Activated CD4-positive, alpha-beta memory T cell treated with anti-CD3 and anti-CD28 coated beads for 36 hours (primary cell): ENCODE results near the gene KIF1B. TPM values are rescaled to one million over a fixed set of nuclear protein-coding genes. Genes with fewer than 3 reads are reported as not detected.
A peak's percentile ranks its signal among the peaks of the same experiment; 100 is the strongest.

Source experiments
- CTCF ChIA-PET: fragments of 350-600 bp; sonication (Branson Sonifier 250); formaldehyde crosslinking; loops from one replicate; lab custom pipeline; 2021; ENCODE audit warnings: antibody characterized with exemption, inconsistent platforms; lab: Charles Lee
- POLR2A ChIA-PET: fragments of 350-600 bp; sonication (Branson Sonifier 250); formaldehyde crosslinking; loops from one replicate; lab custom pipeline; 2021; ENCODE audit warnings: antibody characterized with exemption; lab: Charles Lee
- DNase-seq: peaks from one replicate; pipeline ENCODE4 v3.0.0-alpha.2; 2020
- H3K27ac Mint-ChIP-seq: one replicate; pipeline ENCODE4 v1.8.0; 2021; ENCODE audit warnings: mixed read lengths
- H3K27me3 Mint-ChIP-seq: one replicate; pipeline ENCODE4 v1.8.0; 2021; ENCODE audit warnings: mixed read lengths
- H3K36me3 Mint-ChIP-seq: one replicate; pipeline ENCODE4 v1.8.0; 2021; ENCODE audit warnings: mixed read lengths
- H3K4me1 Mint-ChIP-seq: one replicate; pipeline ENCODE4 v1.8.0; 2021; ENCODE audit warnings: low read depth, mixed read lengths
- H3K4me3 Mint-ChIP-seq: one replicate; pipeline ENCODE4 v1.8.0; 2021; ENCODE audit warnings: mild to moderate bottlenecking, mixed read lengths
- H3K9me3 Mint-ChIP-seq: one replicate; pipeline ENCODE4 v1.8.0; 2021; ENCODE audit warnings: mixed read lengths
- intact Hi-C: fragments of 100-400 bp; cut with micrococcal nuclease; formaldehyde crosslinking; loops from one replicate; pipeline ENCODE4 v1.15.1; 2023
- total RNA-seq, 2 experiments: library from RNA; stranded (reverse); gene quantifications; one replicate each; pipeline ENCODE4 v1.2.3, GENCODE V29; 2021

KIF1B gene
- 10 to 100 TPM; 16.8 to 17.4 TPM for total RNA-seq

- Mint-ChIP-seq H3K27ac (peak within 1 kb of the TSS; percentile 60), H3K4me1 (peaks cover 33% of the 10 kb centered on the region), H3K9me3 (no peaks in the 10 kb centered on the region), H3K36me3 (no peaks in the 10 kb centered on the region), H3K4me3 (peak within 1 kb of the TSS; percentile 82), H3K27me3 (no peaks in the 10 kb centered on the region)
- ChIA-PET POLR2A (interaction anchor here (0.5 to 2.2 kb wide), 8 partner anchors 17 to 307 kb away, joined by 3 to 9 read pairs (median 4); partner anchors contain the start of genes CENPS and PGD), CTCF (interaction anchor here (0.7 to 2.9 kb wide), 46 partner anchors 9 to 306 kb away, joined by 3 to 28 read pairs (median 5); partner anchors contain the start of genes CENPS and PGD)
- intact Hi-C loops, result loop anchor here (1.0 to 10.0 kb wide), 3 partner anchors 112 to 305 kb away; no protein-coding TSS in a partner anchor
- peak; percentile 97 for DNase-seq
These were observed at the start of gene KIF1B for GRCh38 chr1:10209905-10210810. TSS of gene KIF1B (plus strand) at chr1:10210570. CDS start at chr1:10232329, 21,759 bp downstream.

- Mint-ChIP-seq H3K4me1 (no peaks in the 10 kb centered on the region), H3K36me3 (peaks cover 20% of the 10 kb centered on the region), H3K4me3 (no peak overlapping the region), H3K27ac (no peak overlapping the region), H3K27me3 (no peaks in the 10 kb centered on the region), H3K9me3 (no peaks in the 10 kb centered on the region)
- ChIA-PET CTCF (interaction anchor here (1.1 to 1.3 kb wide), 2 partner anchors 9 to 211 kb away, joined by 3 to 4 read pairs; no protein-coding TSS in a partner anchor), POLR2A (no interaction called here)
- DNase-seq, result no peak
- intact Hi-C loops, result no loop called here
These were observed 49.4 kb upstream of the KIF1B start for GRCh38 chr1:10160907-10161490.

GRCh38 chr1:10161541-10162290 is 48.7 kb upstream of the KIF1B start:
- H3K27me3 Mint-ChIP-seq, result no peaks in the 10 kb centered on the region
- H3K27ac Mint-ChIP-seq, result no peak overlapping the region
- no peak overlapping the region for H3K4me3 Mint-ChIP-seq
- ChIA-PET CTCF (interaction anchor here (1.1 kb wide), 1 partner anchor 9 kb away, joined by 4 read pairs; no protein-coding TSS in a partner anchor), POLR2A (no interaction called here)
- intact Hi-C loops, result no loop called here
- no peaks in the 10 kb centered on the region for H3K9me3 Mint-ChIP-seq
- DNase-seq, result no peak
- no peaks in the 10 kb centered on the region for H3K4me1 Mint-ChIP-seq
- H3K36me3 Mint-ChIP-seq, result peaks cover 23% of the 10 kb centered on the region

- Mint-ChIP-seq H3K4me1 (peaks cover 40% of the 10 kb centered on the region), H3K9me3 (no peaks in the 10 kb centered on the region), H3K27ac (peak overlapping the region; percentile 83), H3K27me3 (no peaks in the 10 kb centered on the region), H3K36me3 (peaks cover 53% of the 10 kb centered on the region), H3K4me3 (no peak overlapping the region)
- intact Hi-C loops, result loop anchor here (2.0 kb wide), 1 partner anchor 50 kb away; no protein-coding TSS in a partner anchor
- POLR2A ChIA-PET, result interaction anchor here (0.7 to 1.8 kb wide), 2 partner anchors 15 to 265 kb away, joined by 3 to 5 read pairs; no protein-coding TSS in a partner anchor
- peak; percentile 48 for DNase-seq
- CTCF ChIA-PET, result interaction anchor here (0.9 to 2.7 kb wide), 3 partner anchors 41 to 262 kb away, joined by 3 to 12 read pairs (median 4); partner anchors contain the start of genes CENPS, KIF1B, LZIC and NMNAT1
These were observed 41.4 kb upstream of the KIF1B start for GRCh38 chr1:10168912-10169514.

GRCh38 chr1:10170239-10170574 is 40.2 kb upstream of the KIF1B start:
- POLR2A ChIA-PET, result interaction anchor here (1.0 to 1.9 kb wide), 3 partner anchors 29 to 266 kb away, joined by 3 to 9 read pairs (median 5); partner anchors contain the start of gene KIF1B
- H3K4me1 Mint-ChIP-seq, result peaks cover 40% of the 10 kb centered on the region

GRCh38 chr1:10171105-10171767 is 39.1 kb upstream of the KIF1B start:
- Mint-ChIP-seq H3K27me3 (no peaks in the 10 kb centered on the region), H3K4me3 (no peak overlapping the region), H3K36me3 (peaks cover 51% of the 10 kb centered on the region), H3K27ac (no peak overlapping the region), H3K9me3 (no peaks in the 10 kb centered on the region), H3K4me1 (peaks cover 40% of the 10 kb centered on the region)
- intact Hi-C loops, result loop anchor here (2.0 kb wide), 2 partner anchors 16 to 138 kb away; partner anchors contain the start of gene UBE4B
- no peak for DNase-seq
- ChIA-PET CTCF (interaction anchor here (1.2 to 2.7 kb wide), 4 partner anchors 39 to 268 kb away, joined by 3 to 12 read pairs (median 4); partner anchors contain the start of gene KIF1B), POLR2A (interaction anchor here (1.9 kb wide), 1 partner anchor 39 kb away, joined by 9 read pairs; the partner anchor contains the start of gene KIF1B)

More at GRCh38 chr1:10170239-10170574, 40.2 kb upstream of the KIF1B start:
- DNase-seq, result peak; percentile 35
- H3K36me3 Mint-ChIP-seq, result peaks cover 52% of the 10 kb centered on the region
- no peaks in the 10 kb centered on the region for H3K9me3 Mint-ChIP-seq
- intact Hi-C loops, result loop anchor here (1.0 to 2.0 kb wide), 5 partner anchors 17 to 266 kb away; partner anchors contain the start of gene UBE4B
- no peak overlapping the region for H3K4me3 Mint-ChIP-seq
- CTCF ChIA-PET, result interaction anchor here (0.6 to 2.7 kb wide), 8 partner anchors 10 to 466 kb away, joined by 3 to 12 read pairs (median 4); partner anchors contain the start of genes CENPS, KIF1B, LZIC and NMNAT1
- peak overlapping the region; percentile 83 for H3K27ac Mint-ChIP-seq
- no peaks in the 10 kb centered on the region for H3K27me3 Mint-ChIP-seq

GRCh38 chr1:10171995-10172669 is 38.2 kb upstream of the KIF1B start:
- H3K27ac Mint-ChIP-seq, result no peak overlapping the region
- no peak for DNase-seq
- no peak overlapping the region for H3K4me3 Mint-ChIP-seq
- H3K27me3 Mint-ChIP-seq, result no peaks in the 10 kb centered on the region
- intact Hi-C loops, result loop anchor here (2.0 kb wide), 2 partner anchors 15 to 139 kb away; partner anchors contain the start of gene UBE4B
- H3K36me3 Mint-ChIP-seq, result peaks cover 53% of the 10 kb centered on the region
- ChIA-PET CTCF (interaction anchor here (0.5 kb wide), 1 partner anchor 80 kb away, joined by 3 read pairs; no protein-coding TSS in a partner anchor), POLR2A (no interaction called here)
- H3K9me3 Mint-ChIP-seq, result no peaks in the 10 kb centered on the region
- H3K4me1 Mint-ChIP-seq, result peaks cover 40% of the 10 kb centered on the region

- H3K4me3 Mint-ChIP-seq, result no peak overlapping the region
- DNase-seq, result no peak
- POLR2A ChIA-PET, result no interaction called here
- intact Hi-C loops, result no loop called here
- no peak overlapping the region for H3K27ac Mint-ChIP-seq
- CTCF ChIA-PET, result interaction anchor here (0.6 kb wide), 1 partner anchor 447 kb away, joined by 3 read pairs; no protein-coding TSS in a partner anchor
- H3K36me3 Mint-ChIP-seq, result peaks cover 45% of the 10 kb centered on the region
- peaks cover 33% of the 10 kb centered on the region for H3K4me1 Mint-ChIP-seq
- H3K9me3 Mint-ChIP-seq, result no peaks in the 10 kb centered on the region
- H3K27me3 Mint-ChIP-seq, result no peaks in the 10 kb centered on the region
These were observed 36.8 kb upstream of the KIF1B start for GRCh38 chr1:10173582-10173981.

- DNase-seq, result no peak
- Mint-ChIP-seq H3K27ac (no peak overlapping the region), H3K4me3 (no peak overlapping the region), H3K36me3 (peaks cover 31% of the 10 kb centered on the region), H3K27me3 (no peaks in the 10 kb centered on the region), H3K9me3 (no peaks in the 10 kb centered on the region), H3K4me1 (peaks cover 5% of the 10 kb centered on the region)
- intact Hi-C loops, result no loop called here
- ChIA-PET CTCF (no interaction called here), POLR2A (no interaction called here)
These were observed 32.5 kb upstream of the KIF1B start for GRCh38 chr1:10177876-10178275.
